PC-9 (cell line): ENCODE data around the gene MCC. TPM values are rescaled to one million over a fixed set of nuclear protein-coding genes. Genes with fewer than 3 reads are reported as not detected.

Experiments
- BruUV-seq: library from RNA; stranded (reverse); fragments of 400-500 nt; replicated peaks from 2 replicates; lab custom pipeline; 2021; lab: Mats Ljungman, UMichigan
- CTCF ChIA-PET: fragments of 300-600 bp; sonication (Branson Sonifier 250); formaldehyde crosslinking; loops from one replicate; lab custom pipeline; 2022; ENCODE audit warnings: antibody characterized with exemption; lab: Charles Lee
- POLR2A ChIA-PET: fragments of 300-600 bp; sonication (Branson Sonifier 250); formaldehyde crosslinking; loops from one replicate; lab custom pipeline; 2022; ENCODE audit warnings: antibody characterized with exemption; ENCODE audit not compliant: unreplicated experiment; lab: Charles Lee
- DNase-seq, 2 experiments: peaks; one replicate each; pipeline versions ENCODE4 v3.0.0 to v3.0.0-alpha.2; 2015 to 2022; ENCODE audit warnings: mixed read lengths in 1 of 2
- H2AFZ ChIP-seq: fragments of 200-600 bp; sonication (generic); 2 replicates; pipeline ENCODE4 v1.8.1; 2017; ENCODE audit warnings: antibody characterized with exemption
- H3F3A ChIP-seq: fragments of 200-600 bp; sonication (generic); 2 replicates; pipeline ENCODE4 v1.8.1; 2017; ENCODE audit warnings: antibody characterized with exemption, mild to moderate bottlenecking, low read depth; ENCODE audit not compliant: insufficient read depth
- H3K27ac ChIP-seq: fragments of 200-600 bp; sonication (generic); 2 replicates; pipeline ENCODE4 v1.6.1; 2016; ENCODE audit warnings: mixed run types
- H3K27me3 ChIP-seq: fragments of 200-600 bp; sonication (generic); 2 replicates; pipeline ENCODE4 v1.6.1; 2016; ENCODE audit warnings: low read depth, mixed run types; ENCODE audit not compliant: insufficient read depth
- H3K36me3 ChIP-seq: fragments of 200-600 bp; sonication (generic); 2 replicates; pipeline ENCODE4 v1.6.1; 2016; ENCODE audit warnings: low read depth, mixed run types
- H3K4me1 ChIP-seq: fragments of 200-600 bp; sonication (generic); replicated peaks from 2 replicates; pipeline ENCODE4 v1.6.1; 2016; ENCODE audit warnings: mixed run types; ENCODE audit not compliant: insufficient read depth
- H3K4me2 ChIP-seq: fragments of 200-600 bp; sonication (generic); 2 replicates; pipeline ENCODE4 v1.6.1; 2017; ENCODE audit warnings: mixed run types
- H3K4me3 ChIP-seq: fragments of 200-600 bp; sonication (generic); 2 replicates; pipeline ENCODE4 v1.6.1; 2016; ENCODE audit warnings: mixed run types
- H3K79me2 ChIP-seq: fragments of 200-600 bp; sonication (generic); 2 replicates; pipeline ENCODE4 v1.6.1; 2017; ENCODE audit warnings: low read depth, mixed run types
- H3K9me2 ChIP-seq: fragments of 200-600 bp; sonication (generic); 2 replicates; pipeline ENCODE4 v1.8.1; 2017; ENCODE audit warnings: mild to moderate bottlenecking; ENCODE audit not compliant: insufficient read depth
- H3K9me3 ChIP-seq: fragments of 200-600 bp; sonication (generic); 2 replicates; pipeline ENCODE4 v1.8.1; 2016; ENCODE audit warnings: low read depth; ENCODE audit not compliant: insufficient read depth
- H4K20me1 ChIP-seq: fragments of 200-600 bp; sonication (generic); 2 replicates; pipeline ENCODE4 v1.8.1; 2017; ENCODE audit not compliant: insufficient read depth
- CTCF ChIP-seq: fragments of 200-600 bp; sonication (generic); conservative IDR thresholded peaks from 2 replicates; pipeline ENCODE4 v1.6.1; 2017; ENCODE audit warnings: mixed run types, antibody characterized with exemption, mild to moderate bottlenecking, moderate library complexity
- EZH2 ChIP-seq: fragments of 200-600 bp; sonication (generic); IDR thresholded peaks from 2 replicates; pipeline ENCODE4 v1.8.0; 2017; ENCODE audit warnings: antibody characterized with exemption, low read depth
- intact Hi-C: fragments of 100-400 bp; cut with micrococcal nuclease; formaldehyde crosslinking; loops from one replicate; pipeline ENCODE4 v1.10.0; 2022; ENCODE audit not compliant: unreplicated experiment
- total RNA-seq: library from RNA; stranded (reverse); gene quantifications from 2 replicates; pipeline ENCODE4 v1.2.3, GENCODE V29; 2021

Gene MCC
- total RNA-seq, 1 experiment from 2014 or later = 2.5 TPM

GRCh38 chr5:113378959-113379541 is 109.2 kb downstream of the MCC start:
- no peak overlapping the region; the same call in 1 of the 2 replicates for H2AFZ ChIP-seq
- CTCF ChIA-PET = interaction anchor here (0.9 to 1.3 kb wide), 2 partner anchors 42 to 132 kb away, joined by 3 to 6 read pairs; no protein-coding TSS in a partner anchor
- TF ChIP-seq CTCF (peak; percentile 86), EZH2 (no peak)
- H3F3A ChIP-seq = no peaks in the 10 kb centered on the region
- H3K4me3 ChIP-seq = no peak overlapping the region
- no peaks in the 10 kb centered on the region for H3K36me3 ChIP-seq
- no peaks in the 10 kb centered on the region for H3K4me1 ChIP-seq
- POLR2A ChIA-PET = interaction anchor here (0.6 kb wide), 1 partner anchor 131 kb away, joined by 3 read pairs; no protein-coding TSS in a partner anchor
- intact Hi-C loops = loop anchor here (1.0 kb wide), 2 partner anchors 134 to 227 kb away; partner anchors contain the start of gene YTHDC2
- no TSS peak for BruUV-seq
- DNase-seq = peak in 1 of 2 experiments; percentile 35
- H3K9me3 ChIP-seq = no peaks in the 10 kb centered on the region
- no peaks in the 10 kb centered on the region for H3K79me2 ChIP-seq
- H4K20me1 ChIP-seq = no peaks in the 10 kb centered on the region
- H3K27ac ChIP-seq = no peak overlapping the region
- no peaks in the 10 kb centered on the region for H3K27me3 ChIP-seq
- no peak overlapping the region for H3K4me2 ChIP-seq
- H3K9me2 ChIP-seq = no peaks in the 10 kb centered on the region

GRCh38 chr5:113378514-113378913 is 109.7 kb downstream of the MCC start:
- ChIA-PET CTCF (no interaction called here), POLR2A (interaction anchor here (0.6 kb wide), 1 partner anchor 132 kb away, joined by 3 read pairs; no protein-coding TSS in a partner anchor)
- H3K9me2 ChIP-seq = no peaks in the 10 kb centered on the region
- intact Hi-C loops = no loop called here
- DNase-seq = no peak
- H3K4me1 ChIP-seq = no peaks in the 10 kb centered on the region
- no peak overlapping the region for H3K27ac ChIP-seq
- H4K20me1 ChIP-seq = no peaks in the 10 kb centered on the region
- no peaks in the 10 kb centered on the region for H3K9me3 ChIP-seq
- no peaks in the 10 kb centered on the region for H3K79me2 ChIP-seq
- no peak overlapping the region for H3K4me2 ChIP-seq
- H3F3A ChIP-seq = no peaks in the 10 kb centered on the region
- TF ChIP-seq EZH2 = no peak
- TF ChIP-seq CTCF = no peak
- H3K36me3 ChIP-seq = no peaks in the 10 kb centered on the region
- H3K27me3 ChIP-seq = no peaks in the 10 kb centered on the region
- H3K4me3 ChIP-seq = no peak overlapping the region
- no peak overlapping the region for H2AFZ ChIP-seq
- BruUV-seq = no TSS peak

GRCh38 chr5:113378081-113378480 is 110.2 kb downstream of the MCC start:
- Histone ChIP-seq H3K4me3 (no peak overlapping the region), H3K27ac (no peak overlapping the region), H2AFZ (no peak overlapping the region), H3K9me2 (no peaks in the 10 kb centered on the region), H3K36me3 (no peaks in the 10 kb centered on the region), H3K9me3 (no peaks in the 10 kb centered on the region), H3K4me1 (no peaks in the 10 kb centered on the region), H3K4me2 (no peak overlapping the region), H3F3A (no peaks in the 10 kb centered on the region), H3K79me2 (no peaks in the 10 kb centered on the region), H3K27me3 (no peaks in the 10 kb centered on the region), H4K20me1 (no peaks in the 10 kb centered on the region)
- intact Hi-C loops = no loop called here
- DNase-seq = no peak
- POLR2A ChIA-PET = no interaction called here
- no TSS peak for BruUV-seq
- no peak for TF ChIP-seq EZH2
- no peak for TF ChIP-seq CTCF
- CTCF ChIA-PET = no interaction called here
